Left lung (tissue), 10 donors: ENCODE results near the gene MRFAP1L1. TPM values are rescaled to one million over a fixed set of nuclear protein-coding genes. Genes with fewer than 3 reads are reported as not detected.

Experiments
- ATAC-seq: fragments of 200-7000 bp; cut with Tn5 transposase; one replicate; pipeline ENCODE4 v1.9.1; 2020; ENCODE audit warnings: moderate library complexity
- DNase-seq, 4 donors: peaks; one replicate each; pipeline ENCODE4 v3.0.0-alpha.2; 2013 to 2020
- H3K27ac ChIP-seq, 2 donors: fragments of 200-600 bp; sonication (generic) in 1 of 2; one replicate each; pipeline versions ENCODE4 v1.5.0 to v1.8.0; 2020 to 2021
- H3K27me3 ChIP-seq, 2 donors: fragments of 200-600 bp; sonication (generic) in 1 of 2; one replicate each; pipeline versions ENCODE4 v1.5.0 to v1.8.0; 2020 to 2021
- H3K36me3 ChIP-seq, 2 donors: fragments of 200-600 bp; sonication (generic) in 1 of 2; one replicate each; pipeline versions ENCODE4 v1.5.0 to v1.8.0; 2020 to 2021
- H3K4me1 ChIP-seq, 2 donors: fragments of 200-600 bp; one replicate each; pipeline ENCODE4 v1.8.0; 2021
- H3K4me3 ChIP-seq, 2 donors: fragments of 200-600 bp; sonication (generic) in 1 of 2; one replicate each; pipeline versions ENCODE4 v1.5.0 to v1.8.0; 2020 to 2021; ENCODE audit warnings: mild to moderate bottlenecking in 1 of 2
- H3K9me3 ChIP-seq, 2 donors: fragments of 200-600 bp; sonication (generic) in 1 of 2; one replicate each; pipeline versions ENCODE4 v1.5.0 to v1.8.0; 2020 to 2021
- intact Hi-C, 2 donors: fragments of 100-400 bp; cut with DNase I; formaldehyde crosslinking; loops; one replicate each; pipeline versions ENCODE4 v1.11.2 to v1.14.2; 2022
- polyA plus RNA-seq, 6 donors: library from polyadenylated mRNA; unstranded; fragments of 120-200 nt; gene quantifications; one replicate each; pipeline ENCODE4 v1.2.1, GENCODE V29; 2013; ENCODE audit not compliant: insufficient read length in 6 of 6
- total RNA-seq, 2 donors: library from RNA; stranded (reverse); fragmentation: NEBNext Ultra II Directional; extraction: Animal tissue kit (Norgen Biotek cat#: 25700); gene quantifications; one replicate each; pipeline ENCODE4 v1.2.1, GENCODE V29; 2021
- TF ChIP-seq, protein P1 (sequence below), 2 donors: fragments of 200-600 bp; sonication (generic) in 1 of 2; IDR thresholded peaks; one replicate each; pipeline versions ENCODE4 v1.5.0 to v1.8.0; 2021; ENCODE audit warnings: antibody characterized with exemption in 2 of 2
- donor health status: DM: no; HTN: yes; CAD: no.
- donor health status: DM: no; HTN: no; CAD: no.

MRFAP1L1 gene
- total and polyA plus RNA-seq, 8 donors = 43.3 to 125 (median 107) TPM

- H3K4me1 ChIP-seq = peaks cover 8 to 32% of the 10 kb centered on the region in 2 donors
- peak overlapping the region; percentile 83 for H3K4me3 ChIP-seq
- TF ChIP-seq, protein P1, sequence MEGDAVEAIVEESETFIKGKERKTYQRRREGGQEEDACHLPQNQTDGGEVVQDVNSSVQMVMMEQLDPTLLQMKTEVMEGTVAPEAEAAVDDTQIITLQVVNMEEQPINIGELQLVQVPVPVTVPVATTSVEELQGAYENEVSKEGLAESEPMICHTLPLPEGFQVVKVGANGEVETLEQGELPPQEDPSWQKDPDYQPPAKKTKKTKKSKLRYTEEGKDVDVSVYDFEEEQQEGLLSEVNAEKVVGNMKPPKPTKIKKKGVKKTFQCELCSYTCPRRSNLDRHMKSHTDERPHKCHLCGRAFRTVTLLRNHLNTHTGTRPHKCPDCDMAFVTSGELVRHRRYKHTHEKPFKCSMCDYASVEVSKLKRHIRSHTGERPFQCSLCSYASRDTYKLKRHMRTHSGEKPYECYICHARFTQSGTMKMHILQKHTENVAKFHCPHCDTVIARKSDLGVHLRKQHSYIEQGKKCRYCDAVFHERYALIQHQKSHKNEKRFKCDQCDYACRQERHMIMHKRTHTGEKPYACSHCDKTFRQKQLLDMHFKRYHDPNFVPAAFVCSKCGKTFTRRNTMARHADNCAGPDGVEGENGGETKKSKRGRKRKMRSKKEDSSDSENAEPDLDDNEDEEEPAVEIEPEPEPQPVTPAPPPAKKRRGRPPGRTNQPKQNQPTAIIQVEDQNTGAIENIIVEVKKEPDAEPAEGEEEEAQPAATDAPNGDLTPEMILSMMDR (IDR thresholded peaks at IDR 0.05) = no peak
- DNase-seq = peak in 1 of 4 donors; percentile 10
- ATAC-seq = no peak
- H3K27me3 ChIP-seq = no peaks in the 10 kb centered on the region
- H3K9me3 ChIP-seq = no peaks in the 10 kb centered on the region
- intact Hi-C loops = no loop called here
- H3K27ac ChIP-seq = peak overlapping the region; percentile 93 to 95
- no peaks in the 10 kb centered on the region for H3K36me3 ChIP-seq
Measured at GRCh38 chr4:6716958-6717655, 7.4 kb upstream of the MRFAP1L1 start.

DNA sequence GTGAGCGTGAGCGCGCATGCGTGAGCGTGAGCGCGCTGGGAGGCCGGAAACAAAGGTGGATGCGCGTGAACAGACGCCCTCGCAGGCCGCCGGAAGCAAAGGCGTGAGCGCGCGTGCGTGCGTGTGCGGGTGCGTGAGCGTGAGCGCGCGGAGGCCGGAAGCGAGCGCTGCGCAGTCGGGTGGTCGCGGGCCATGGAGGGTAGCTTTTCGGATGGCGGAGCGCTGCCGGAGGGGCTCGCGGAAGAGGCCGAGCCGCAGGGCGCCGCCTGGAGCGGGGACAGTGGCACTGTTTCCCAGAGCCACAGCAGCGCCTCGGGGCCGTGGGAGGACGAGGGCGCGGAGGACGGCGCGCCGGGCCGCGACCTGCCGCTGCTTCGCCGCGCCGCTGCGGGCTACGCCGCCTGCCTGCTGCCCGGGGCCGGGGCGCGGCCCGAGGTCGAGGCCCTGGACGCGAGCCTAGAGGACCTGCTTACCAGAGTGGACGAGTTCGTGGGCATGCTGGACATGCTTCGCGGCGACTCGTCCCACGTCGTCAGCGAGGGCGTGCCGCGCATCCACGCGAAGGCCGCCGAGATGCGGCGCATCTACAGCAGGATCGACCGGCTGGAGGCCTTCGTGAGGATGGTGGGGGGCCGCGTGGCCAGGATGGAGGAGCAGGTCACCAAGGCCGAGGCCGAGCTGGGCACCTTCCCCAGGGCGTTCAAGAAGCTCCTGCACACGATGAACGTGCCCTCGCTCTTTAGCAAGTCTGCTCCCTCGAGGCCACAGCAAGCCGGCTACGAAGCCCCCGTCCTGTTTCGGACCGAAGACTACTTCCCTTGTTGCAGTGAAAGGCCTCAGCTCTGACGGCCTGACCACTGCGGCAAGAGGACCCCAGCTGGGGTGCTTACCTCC lies 6.6 kb upstream of the MRFAP1L1 start, which contains the start of gene BLOC1S4:
TSS of gene BLOC1S4 (plus strand) at position 157 of the 894 bp plus-strand sequence. CDS start at position 193, 36 bp downstream.
- TF ChIP-seq, protein P1 (IDR thresholded peaks at IDR 0.05) = peak in 1 of 2 donors; percentile 15
- Histone ChIP-seq H3K27ac (peak within 1 kb of the TSS; percentile 93 to 95), H3K36me3 (no peaks in the 10 kb centered on the region), H3K27me3 (no peaks in the 10 kb centered on the region), H3K9me3 (no peaks in the 10 kb centered on the region), H3K4me3 (peak within 1 kb of the TSS; percentile 83), H3K4me1 (peaks cover 8 to 34% of the 10 kb centered on the region in 2 donors)
- intact Hi-C loops = no loop called here
- peak; percentile 95 for ATAC-seq
- peak; percentile 88 to 95 (median 94) for DNase-seq

GRCh38 chr4:6715704-6716017 lies 6.0 kb upstream of the MRFAP1L1 start:
- Histone ChIP-seq H3K4me3 (peak overlapping the region; percentile 83), H3K27ac (peak overlapping the region; percentile 93 to 95), H3K36me3 (no peaks in the 10 kb centered on the region), H3K27me3 (no peaks in the 10 kb centered on the region), H3K4me1 (peaks cover 8 to 39% of the 10 kb centered on the region in 2 donors), H3K9me3 (no peaks in the 10 kb centered on the region)
- DNase-seq = no peak
- intact Hi-C loops = no loop called here
- TF ChIP-seq, protein P1 (IDR thresholded peaks at IDR 0.05) = no peak
- ATAC-seq = no peak

- Histone ChIP-seq H3K27me3 (no peaks in the 10 kb centered on the region), H3K27ac (no peak overlapping the region), H3K4me1 (peaks cover 14 to 40% of the 10 kb centered on the region in 2 donors), H3K36me3 (no peaks in the 10 kb centered on the region), H3K4me3 (no peak overlapping the region), H3K9me3 (no peaks in the 10 kb centered on the region)
- ATAC-seq (no peak), DNase-seq (no peak)
- intact Hi-C loops = no loop called here
- TF ChIP-seq, protein P1 (IDR thresholded peaks at IDR 0.05) = no peak
Measured at GRCh38 chr4:6714954-6715353, 5.3 kb upstream of the MRFAP1L1 start.

DNA sequence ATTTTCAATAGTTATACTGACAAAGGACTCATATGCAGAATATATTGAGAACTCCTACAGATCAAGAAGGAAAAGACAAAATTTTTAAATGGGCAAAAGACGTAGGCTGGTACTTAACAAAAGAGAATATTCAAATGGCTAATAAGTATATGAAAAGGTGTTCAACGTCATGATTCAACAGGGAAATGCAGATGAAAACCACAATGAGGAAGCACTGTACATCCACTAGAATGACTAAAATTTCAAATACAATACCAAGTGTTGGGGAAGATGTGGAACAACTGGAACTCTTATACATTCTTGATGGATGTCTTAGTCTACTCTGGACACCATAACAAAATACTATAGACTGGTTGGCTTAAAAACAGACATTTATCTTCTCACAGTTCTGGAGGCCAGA lies 1.3 kb upstream of the MRFAP1L1 start:
- no peaks in the 10 kb centered on the region for H3K27me3 ChIP-seq
- intact Hi-C loops = no loop called here
- H3K27ac ChIP-seq = peak overlapping the region in 1 of 2 donors; percentile 89
- ATAC-seq = no peak
- peaks cover 0 to 10% of the 10 kb centered on the region in 2 donors for H3K36me3 ChIP-seq
- TF ChIP-seq, protein P1 (IDR thresholded peaks at IDR 0.05) = no peak
- DNase-seq = no peak
- H3K4me1 ChIP-seq = peaks cover 26 to 54% of the 10 kb centered on the region in 2 donors
- no peaks in the 10 kb centered on the region for H3K9me3 ChIP-seq
- no peak overlapping the region for H3K4me3 ChIP-seq
